ENCODE measurements around the gene PKD1L1. TPM values are rescaled to one million over a fixed set of nuclear protein-coding genes. Genes with fewer than 3 reads are reported as not detected.

Gene PKD1L1
- total RNA-seq, 1 experiment from 2014 or later: not detected

GRCh38 chr7:47947355-47947749, 914 bp downstream of the PKD1L1 start:
- no peaks in the 10 kb centered on the region for H3K27me3 Mint-ChIP-seq (ENCODE audit: insufficient read depth, unreplicated experiment)
- H3K4me3 Mint-ChIP-seq (ENCODE audit: unreplicated experiment): no peak overlapping the region
- H3K27ac Mint-ChIP-seq (ENCODE audit: low read depth, unreplicated experiment): no peak overlapping the region
- no peaks in the 10 kb centered on the region for H3K4me1 Mint-ChIP-seq (ENCODE audit: insufficient read depth, unreplicated experiment)
- no peaks in the 10 kb centered on the region for H3K9me3 Mint-ChIP-seq (ENCODE audit: unreplicated experiment)
- DNase-seq (ENCODE audit: unreplicated experiment): no peak
- no peak for TF ChIP-seq CTCF (IDR thresholded peaks at IDR 0.05; ENCODE audit: unreplicated experiment)
- CTCF ChIA-PET: interaction anchor here (8.3 to 12.6 kb wide), 2 partner anchors 160 to 209 kb away, joined by 149 to 314 read pairs; no protein-coding TSS in a partner anchor
- no TSS peak for BruUV-seq (replicated peaks)
- POLR2A ChIA-PET: no interaction called here
- intact Hi-C loops (cut with micrococcal nuclease): loop anchor here (10.0 kb wide), 3 partner anchors 347 to 1907 kb away; no protein-coding TSS in a partner anchor
- no peaks in the 10 kb centered on the region for H3K36me3 Mint-ChIP-seq (ENCODE audit: insufficient read depth, unreplicated experiment)

- CTCF ChIA-PET: interaction anchor here (0.6 to 12.6 kb wide), 3 partner anchors 160 to 210 kb away, joined by 3 to 314 read pairs (median 149); no protein-coding TSS in a partner anchor
- no peak for DNase-seq (ENCODE audit: unreplicated experiment)
- H3K9me3 Mint-ChIP-seq (ENCODE audit: unreplicated experiment): no peaks in the 10 kb centered on the region
Observed at GRCh38 chr7:47946581-47947354, 1.5 kb downstream of the PKD1L1 start.

GRCh38 chr7:47945261-47946015, 2.8 kb downstream of the PKD1L1 start:
- no TSS peak for BruUV-seq (replicated peaks)
- peaks cover 11% of the 10 kb centered on the region for H3K4me1 Mint-ChIP-seq (ENCODE audit: insufficient read depth, unreplicated experiment)

More at GRCh38 chr7:47946581-47947354, 1.5 kb downstream of the PKD1L1 start:
- Mint-ChIP-seq H3K27me3 (ENCODE audit: insufficient read depth, unreplicated experiment) (no peaks in the 10 kb centered on the region), H3K36me3 (ENCODE audit: insufficient read depth, unreplicated experiment) (no peaks in the 10 kb centered on the region), H3K4me1 (ENCODE audit: insufficient read depth, unreplicated experiment) (peaks cover 5% of the 10 kb centered on the region), H3K4me3 (ENCODE audit: unreplicated experiment) (no peak overlapping the region), H3K27ac (ENCODE audit: low read depth, unreplicated experiment) (no peak overlapping the region)
- no TSS peak for BruUV-seq (replicated peaks)
- intact Hi-C loops (cut with micrococcal nuclease): loop anchor here (10.0 kb wide), 3 partner anchors 348 to 1908 kb away; no protein-coding TSS in a partner anchor
- TF ChIP-seq CTCF (IDR thresholded peaks at IDR 0.05; ENCODE audit: unreplicated experiment): no peak
- POLR2A ChIA-PET: interaction anchor here (0.7 kb wide), 1 partner anchor 350 kb away, joined by 3 read pairs; no protein-coding TSS in a partner anchor

More at GRCh38 chr7:47945261-47946015, 2.8 kb downstream of the PKD1L1 start:
- intact Hi-C loops (cut with micrococcal nuclease): loop anchor here (1.0 to 10.0 kb wide), 5 partner anchors 165 to 1909 kb away; no protein-coding TSS in a partner anchor
- H3K36me3 Mint-ChIP-seq (ENCODE audit: insufficient read depth, unreplicated experiment): no peaks in the 10 kb centered on the region
- no peaks in the 10 kb centered on the region for H3K27me3 Mint-ChIP-seq (ENCODE audit: insufficient read depth, unreplicated experiment)
- ChIA-PET CTCF (interaction anchor here (0.6 to 12.6 kb wide), 54 partner anchors 8 to 679 kb away, joined by 3 to 314 read pairs (median 5); partner anchors contain the start of gene UPP1), POLR2A (interaction anchor here (1.0 to 2.1 kb wide), 3 partner anchors 25 to 211 kb away, joined by 3 to 18 read pairs (median 3); no protein-coding TSS in a partner anchor)
- no peaks in the 10 kb centered on the region for H3K9me3 Mint-ChIP-seq (ENCODE audit: unreplicated experiment)
- TF ChIP-seq CTCF (IDR thresholded peaks at IDR 0.05; ENCODE audit: unreplicated experiment): peak; percentile 71
- no peak overlapping the region for H3K27ac Mint-ChIP-seq (ENCODE audit: low read depth, unreplicated experiment)
- DNase-seq (ENCODE audit: unreplicated experiment): peak; percentile 77
- no peak overlapping the region for H3K4me3 Mint-ChIP-seq (ENCODE audit: unreplicated experiment)

All from MCF 10A (cell line).